WTC11 (cell line): ENCODE results near the gene USP54. TPM values are rescaled to one million over a fixed set of nuclear protein-coding genes. Genes with fewer than 3 reads are reported as not detected.

Experiments
- ATAC-seq: fragments of 200-7000 bp; cut with Tn5 transposase; 2 replicates; pipeline ENCODE4 v1.10.0; 2021; ENCODE audit warnings: mild to moderate bottlenecking, moderate library complexity
- CTCF ChIA-PET: fragments of 300-600 bp; sonication (Branson Sonifier 250); formaldehyde crosslinking; loops from one replicate; lab custom pipeline; 2021; ENCODE audit warnings: antibody characterized with exemption; lab: Charles Lee
- POLR2A ChIA-PET: fragments of 350-600 bp; sonication (Branson Sonifier 250); formaldehyde crosslinking; loops from one replicate; lab custom pipeline; 2021; ENCODE audit warnings: antibody characterized with exemption; lab: Charles Lee
- DNase-seq: peaks from one replicate; pipeline ENCODE4 v3.0.0; 2021; ENCODE audit warnings: low spot score
- H3K27ac Mint-ChIP-seq: 2 replicates; pipeline ENCODE4 v1.8.0; 2021; ENCODE audit warnings: mixed read lengths
- H3K27me3 Mint-ChIP-seq: 2 replicates; pipeline ENCODE4 v1.8.0; 2021; ENCODE audit warnings: low read depth, mild to moderate bottlenecking, moderate library complexity, mixed read lengths
- H3K36me3 Mint-ChIP-seq: 2 replicates; pipeline ENCODE4 v1.8.0; 2021; ENCODE audit warnings: mixed read lengths
- H3K4me1 Mint-ChIP-seq: 2 replicates; pipeline ENCODE4 v1.8.0; 2022; ENCODE audit warnings: mixed read lengths
- H3K4me3 Mint-ChIP-seq: 2 replicates; pipeline ENCODE4 v1.8.0; 2021; ENCODE audit warnings: mild to moderate bottlenecking, moderate library complexity, mixed read lengths
- H3K9me3 Mint-ChIP-seq: 2 replicates; pipeline ENCODE4 v1.8.0; 2021; ENCODE audit warnings: mixed read lengths
- E2F5 ChIP-seq: sonication (generic); formaldehyde crosslinking; IDR thresholded peaks from 2 replicates; pipeline ENCODE4 v1.8.1; 2022; ENCODE audit warnings: mild to moderate bottlenecking, moderate library complexity, missing genetic modification reagents
- EMX1 ChIP-seq: fragments of 250-450 bp; sonication (Bioruptor Pico); IDR thresholded peaks from 2 replicates; pipeline ENCODE4 v1.8.0; 2021; ENCODE audit warnings: mild to moderate bottlenecking
- FOXK1 ChIP-seq: sonication (generic); formaldehyde crosslinking; IDR thresholded peaks from 2 replicates; pipeline ENCODE4 v1.8.0; 2022; ENCODE audit warnings: mild to moderate bottlenecking, moderate library complexity, missing genetic modification reagents
- GABPB1 ChIP-seq: sonication (generic); formaldehyde crosslinking; IDR thresholded peaks from 2 replicates; pipeline ENCODE4 v1.8.1; 2023; ENCODE audit warnings: mild to moderate bottlenecking, missing genetic modification reagents
- GRHL2 ChIP-seq: fragments of 250-450 bp; sonication (Bioruptor Pico); IDR thresholded peaks from 2 replicates; pipeline ENCODE4 v1.8.0; 2022; ENCODE audit warnings: mild to moderate bottlenecking, moderate library complexity; ENCODE audit not compliant: insufficient replicate concordance, severe bottlenecking
- GTF2I ChIP-seq: fragments of 250-450 bp; sonication (Bioruptor Pico); conservative IDR thresholded peaks from 2 replicates; pipeline ENCODE4 v1.4.0; 2021; ENCODE audit warnings: mild to moderate bottlenecking
- HMGXB4 ChIP-seq: sonication (generic); formaldehyde crosslinking; IDR thresholded peaks from 2 replicates; pipeline ENCODE4 v1.8.1; 2023; ENCODE audit warnings: mild to moderate bottlenecking, moderate library complexity, missing genetic modification reagents
- IRF1 ChIP-seq: sonication (generic); formaldehyde crosslinking; IDR thresholded peaks from 2 replicates; pipeline ENCODE4 v1.8.0; 2023; ENCODE audit warnings: missing genetic modification reagents
- MLX ChIP-seq: sonication (generic); formaldehyde crosslinking; IDR thresholded peaks from 2 replicates; pipeline ENCODE4 v1.8.1; 2023; ENCODE audit warnings: mild to moderate bottlenecking, missing genetic modification reagents, moderate library complexity
- MXD4 ChIP-seq: fragments of 250-450 bp; sonication (Bioruptor Pico); IDR thresholded peaks from 2 replicates; pipeline ENCODE4 v1.8.0; 2021; ENCODE audit warnings: mild to moderate bottlenecking, moderate library complexity, borderline replicate concordance
- NFATC4 ChIP-seq: fragments of 250-450 bp; sonication (Bioruptor Pico); IDR thresholded peaks from 2 replicates; pipeline ENCODE4 v1.9.0; 2021; ENCODE audit warnings: mild to moderate bottlenecking
- NFYB ChIP-seq: sonication (generic); formaldehyde crosslinking; conservative IDR thresholded peaks from 2 replicates; pipeline ENCODE4 v1.8.0; 2022; ENCODE audit warnings: low read depth, missing genetic modification reagents
- NR3C1 ChIP-seq: sonication (generic); formaldehyde crosslinking; conservative IDR thresholded peaks from 2 replicates; pipeline ENCODE4 v1.8.1; 2023; ENCODE audit warnings: low read depth, mild to moderate bottlenecking, missing genetic modification reagents
- OVOL2 ChIP-seq: fragments of 250-450 bp; sonication (Bioruptor Pico); IDR thresholded peaks from 2 replicates; pipeline ENCODE4 v1.9.0; 2021; ENCODE audit warnings: mild to moderate bottlenecking, borderline replicate concordance
- RELA ChIP-seq: sonication (generic); formaldehyde crosslinking; IDR thresholded peaks from 2 replicates; pipeline ENCODE4 v1.8.1; 2022; ENCODE audit warnings: missing genetic modification reagents, mild to moderate bottlenecking, borderline replicate concordance
- SOX15 ChIP-seq: fragments of 250-450 bp; sonication (Bioruptor Pico); IDR thresholded peaks from 2 replicates; pipeline ENCODE4 v1.9.0; 2021; ENCODE audit warnings: mild to moderate bottlenecking
- ZNF317 ChIP-seq: sonication (generic); formaldehyde crosslinking; IDR thresholded peaks from 2 replicates; pipeline ENCODE4 v1.8.1; 2023; ENCODE audit warnings: low read depth, mild to moderate bottlenecking, moderate library complexity, missing genetic modification reagents, borderline replicate concordance
- ZNF425 ChIP-seq: fragments of 250-450 bp; sonication (Bioruptor Pico); conservative IDR thresholded peaks from 2 replicates; pipeline ENCODE4 v1.9.0; 2021; ENCODE audit warnings: mild to moderate bottlenecking
- ZSCAN18 ChIP-seq: fragments of 250-450 bp; sonication (Bioruptor Pico); IDR thresholded peaks from 2 replicates; pipeline ENCODE4 v2.1.2; 2022; ENCODE audit warnings: mild to moderate bottlenecking, moderate library complexity
- total RNA-seq: library from RNA; stranded (reverse); gene quantifications from 3 replicates; pipeline ENCODE4 v1.2.3, GENCODE V29; 2021

Gene USP54
- total RNA-seq, 1 experiment from 2014 or later = 39.8 TPM

- no peak for TF ChIP-seq GABPB1
- TF ChIP-seq ZSCAN18 (CRISPR knock-in tag) = no peak
- no peak for TF ChIP-seq OVOL2 (CRISPR knock-in tag)
- no peak for TF ChIP-seq E2F5 (CRISPR knock-in tag)
These were observed 48.1 kb upstream of the USP54 start (continued) for GRCh38 chr10:73639286-73639685.

GRCh38 chr10:73635781-73636180, 44.6 kb upstream of the USP54 start:
- TF ChIP-seq NFYB (CRISPR knock-in tag) = no peak
- TF ChIP-seq ZNF425 (CRISPR knock-in tag) = no peak
- TF ChIP-seq HMGXB4 (CRISPR knock-in tag) = no peak
- no peak for TF ChIP-seq NFATC4 (CRISPR knock-in tag)
- no peak for TF ChIP-seq GABPB1
- CTCF ChIA-PET = no interaction called here
- DNase-seq (no peak), ATAC-seq (no peak)
- Mint-ChIP-seq H3K27ac (no peak overlapping the region), H3K4me1 (peaks cover 10% of the 10 kb centered on the region), H3K4me3 (no peak overlapping the region), H3K27me3 (no peaks in the 10 kb centered on the region; the same call in 1 of the 2 replicates), H3K36me3 (no peaks in the 10 kb centered on the region), H3K9me3 (no peaks in the 10 kb centered on the region)
- POLR2A ChIA-PET = interaction anchor here (1.7 kb wide), 1 partner anchor 10 kb away, joined by 4 read pairs; no protein-coding TSS in a partner anchor

GRCh38 chr10:73634421-73634820, 43.3 kb upstream of the USP54 start:
- Mint-ChIP-seq H3K27ac (no peak overlapping the region), H3K9me3 (no peaks in the 10 kb centered on the region), H3K4me1 (peaks cover 10% of the 10 kb centered on the region)
- ATAC-seq (no peak), DNase-seq (no peak)
- POLR2A ChIA-PET = no interaction called here
- TF ChIP-seq MLX = no peak
- no peak for TF ChIP-seq GRHL2 (CRISPR knock-in tag)
- no peak for TF ChIP-seq SOX15 (CRISPR knock-in tag)
- no peak for TF ChIP-seq EMX1
- no peak for TF ChIP-seq RELA (CRISPR knock-in tag)
- TF ChIP-seq IRF1 (CRISPR knock-in tag) = no peak
- no peak for TF ChIP-seq ZNF317 (CRISPR knock-in tag)
- no peak for TF ChIP-seq GTF2I
- TF ChIP-seq NR3C1 (CRISPR knock-in tag) = no peak
- TF ChIP-seq MXD4 (CRISPR knock-in tag) = no peak
- no peak for TF ChIP-seq FOXK1 (CRISPR knock-in tag)
- TF ChIP-seq, all 79 proteins: peak for 0
- CTCF ChIA-PET = no interaction called here
- Mint-ChIP-seq H3K4me3 (no peak overlapping the region), H3K36me3 (no peaks in the 10 kb centered on the region), H3K27me3 (no peaks in the 10 kb centered on the region; the same call in 1 of the 2 replicates)
